ENCODE data around the gene DCLRE1A. TPM values are rescaled to one million over a fixed set of nuclear protein-coding genes. Genes with fewer than 3 reads are reported as not detected.
A peak's percentile ranks its signal among the peaks of the same experiment; 100 is the strongest.

DCLRE1A gene
- total and polyA plus RNA-seq, 10 of the 15 experiments (the other 5 are each of a cell fraction or from before 2014, with no cell fraction given): 4.8 to 29.8 (median 14.0) TPM

DNA sequence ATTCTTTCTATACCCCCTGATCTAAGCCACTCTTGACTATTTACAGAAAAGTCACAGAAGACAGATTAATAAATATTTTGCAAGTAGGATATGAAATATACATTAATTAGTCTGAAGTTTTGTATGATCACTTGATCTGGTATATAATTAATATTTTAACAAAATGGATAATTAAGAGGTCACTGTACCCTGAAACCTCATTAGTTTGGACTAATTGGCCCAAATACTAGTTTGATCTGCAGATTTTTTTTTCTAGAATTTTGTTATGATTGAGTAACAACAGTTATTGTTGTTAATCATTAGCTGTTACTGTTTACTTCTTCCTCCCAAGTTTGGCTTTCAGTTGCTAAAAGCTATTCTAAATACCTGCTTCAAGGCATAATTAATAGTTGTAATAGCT lies 3.3 kb upstream of the DCLRE1A start (continued):
- TF ChIP-seq NFYA (IDR thresholded peaks at IDR 0.05; ENCODE audit: borderline replicate concordance, low read depth, low read length) (no peak), ZNF687 (IDR thresholded peaks at IDR 0.05) (0 out of 2 replicates have a peak, but pooled peaks have one; percentile 5), PML (IDR thresholded peaks at IDR 0.05; ENCODE audit: low read length) (no peak), IRF5 (IDR thresholded peaks at IDR 0.05; ENCODE audit: borderline replicate concordance) (no peak)

GRCh38 chr10:113856563-113856962 lies 2.7 kb upstream of the DCLRE1A start:
- ATAC-seq (no peak), DNase-seq (ENCODE audit: low read depth, low spot score) (no peak), FAIRE-seq (no peak)
- CTCF ChIA-PET: no interaction called here
- no peaks in the 10 kb centered on the region for H4K20me1 ChIP-seq (ENCODE audit: control insufficient read depth, insufficient read depth)
- peaks cover 11% of the 10 kb centered on the region for H3K4me1 ChIP-seq (ENCODE audit: control insufficient read depth, insufficient read depth, low read length)
- H3K36me3 ChIP-seq (ENCODE audit: control insufficient read depth in 2 of 2, insufficient read depth in 2 of 2, low read length in 1 of 2): peaks cover 0 to 19% of the 10 kb centered on the region in 2 experiments; a peak in 3 of 4 replicates
- POLR2A ChIA-PET: interaction anchor here (2.0 kb wide), 1 partner anchor 105 kb away, joined by 8 read pairs; no protein-coding TSS in a partner anchor
- no TSS peak for BruUV-seq (replicated peaks)
- SMC1A ChIA-PET (ENCODE audit: uncharacterized antibody, unreplicated experiment): interaction anchor here (0.7 to 2.4 kb wide), 8 partner anchors 18 to 245 kb away, joined by 3 to 13 read pairs (median 3); no protein-coding TSS in a partner anchor
- WGBS (ENCODE audit: insufficient coverage, insufficient replicate concordance, low lambda C conversion rate, missing lambda C conversion rate): 0% methylated on average over 1 of the region's 1 CpG
- H2AFZ ChIP-seq (ENCODE audit: control insufficient read depth, low read depth, low read length): no peak overlapping the region
- peak overlapping the region; percentile 78 for H3K4me3 ChIP-seq
- no peaks in the 10 kb centered on the region for H3K27me3 ChIP-seq (replicated peaks in 1 of 2; ENCODE audit: control insufficient read depth in 2 of 2, insufficient read depth in 2 of 2, low read length in 1 of 2)
- peak overlapping the region; percentile 75 for H3K4me2 ChIP-seq (ENCODE audit: control insufficient read depth, insufficient read depth)
- H3K9ac ChIP-seq (ENCODE audit: control insufficient read depth, insufficient read depth, low read length): peak overlapping the region; percentile 88
- RAD21 ChIA-PET (ENCODE audit: unreplicated experiment): interaction anchor here (1.2 to 3.8 kb wide), 6 partner anchors 19 to 177 kb away, joined by 3 to 31 read pairs (median 4); no protein-coding TSS in a partner anchor
- in situ Hi-C loops (cut with MboI): no loop called here
- peaks cover 86% of the 10 kb centered on the region for H3K79me2 ChIP-seq (ENCODE audit: control insufficient read depth, insufficient read depth, low read length)
- intact Hi-C loops (cut with micrococcal nuclease; ENCODE audit: unreplicated experiment): loop anchor here (5.0 kb wide), 3 partner anchors 106 to 246 kb away; no protein-coding TSS in a partner anchor
- H3K9me3 ChIP-seq (replicated peaks; ENCODE audit: control insufficient read depth, insufficient read depth, low read length): peaks cover 10% of the 10 kb centered on the region
- peak overlapping the region; percentile 92 for H3K27ac ChIP-seq (ENCODE audit: control insufficient read depth, insufficient read depth)
- TF ChIP-seq WRNIP1 (IDR thresholded peaks at IDR 0.05; ENCODE audit: borderline replicate concordance, low read depth, low read length) (no peak), NFIC (IDR thresholded peaks at IDR 0.05; ENCODE audit: low read depth, low read length) (peak; percentile 51; the same call in 1 of the 2 replicates), MTA3 (IDR thresholded peaks at IDR 0.05; ENCODE audit: borderline replicate concordance, low read length) (no peak), ETV6 (conservative IDR thresholded peaks at IDR 0.05 in 1 of 2, IDR thresholded peaks at IDR 0.05 in 1 of 2; ENCODE audit: borderline replicate concordance in 1 of 2, low read depth in 1 of 2) (no peak), RUNX3 (IDR thresholded peaks at IDR 0.05; ENCODE audit: low read length) (peak; percentile 31; the same call in 1 of the 2 replicates), MYC (IDR thresholded peaks at IDR 0.05; ENCODE audit: insufficient read depth, insufficient read length, insufficient replicate concordance, low read length, severe bottlenecking) (no peak), YY1 (IDR thresholded peaks at IDR 0.05; ENCODE audit: low read depth, low read length) (no peak), ASH2L (IDR thresholded peaks at IDR 0.05; ENCODE audit: borderline replicate concordance, low read depth) (no peak), MYB (IDR thresholded peaks at IDR 0.05; ENCODE audit: borderline replicate concordance, low read depth, low read length) (no peak), ATF3 (IDR thresholded peaks at IDR 0.05; ENCODE audit: borderline replicate concordance, extremely low read depth, low read depth, low read length) (no peak), NFXL1 (IDR thresholded peaks at IDR 0.05; ENCODE audit: borderline replicate concordance) (no peak), NR2F1 (conservative IDR thresholded peaks at IDR 0.05) (peak; percentile 78), ZNF622 (IDR thresholded peaks at IDR 0.05) (no peak), RAD21 (IDR thresholded peaks at IDR 0.05; ENCODE audit: insufficient read depth, low read depth, low read length) (no peak)

Data from GM12878 (cell line).